Measurements from ENCODE around the gene CELF1.

Gene CELF1

DNA sequence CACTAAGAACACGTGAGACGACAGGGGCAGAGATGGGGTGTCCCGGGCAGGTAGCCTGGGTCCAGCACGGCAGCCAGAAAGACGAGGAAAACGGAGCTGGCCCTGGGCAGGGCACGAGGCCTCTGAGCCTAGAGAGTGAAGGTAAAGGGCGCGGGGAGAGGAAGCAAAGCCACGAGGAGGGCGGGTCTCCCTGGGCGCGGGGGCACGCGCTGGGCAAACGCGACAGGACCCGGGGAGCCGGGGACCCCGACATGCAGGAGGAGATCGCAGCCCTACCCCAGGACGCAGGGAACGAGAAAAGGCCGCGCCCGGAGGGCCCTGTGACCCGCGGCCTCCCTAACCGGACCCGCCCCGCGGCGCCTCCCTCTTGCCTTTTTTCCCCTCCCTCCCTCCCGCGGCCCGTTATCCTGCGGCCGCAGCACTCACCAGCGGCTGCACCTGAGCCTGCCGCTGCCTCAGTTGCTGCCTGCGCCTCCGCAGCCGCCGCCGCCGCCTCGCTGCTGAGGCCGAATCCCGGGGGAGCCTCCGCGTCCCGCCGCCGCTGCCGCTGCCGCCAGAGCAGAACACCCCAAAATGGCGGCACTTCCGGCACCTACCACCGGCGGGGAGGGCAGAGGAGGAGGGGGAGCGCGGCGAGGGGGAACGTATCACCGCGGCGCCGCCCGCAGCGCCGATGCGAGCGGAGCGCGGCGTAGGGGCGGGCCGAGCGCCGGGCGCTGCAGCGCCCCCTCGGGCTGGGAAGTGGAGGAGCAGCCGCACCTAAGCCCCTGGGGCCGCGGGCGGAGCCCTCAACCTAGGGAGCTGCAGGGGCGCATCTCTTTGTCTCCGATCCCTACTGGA lies at the start of gene CELF1:
TSS of gene CELF1 (minus strand) at position 567 of the 840 bp plus-strand sequence. CDS start 53,609 bp downstream, outside the sequence.
- peak; percentile 70 for DNase-seq

DNA sequence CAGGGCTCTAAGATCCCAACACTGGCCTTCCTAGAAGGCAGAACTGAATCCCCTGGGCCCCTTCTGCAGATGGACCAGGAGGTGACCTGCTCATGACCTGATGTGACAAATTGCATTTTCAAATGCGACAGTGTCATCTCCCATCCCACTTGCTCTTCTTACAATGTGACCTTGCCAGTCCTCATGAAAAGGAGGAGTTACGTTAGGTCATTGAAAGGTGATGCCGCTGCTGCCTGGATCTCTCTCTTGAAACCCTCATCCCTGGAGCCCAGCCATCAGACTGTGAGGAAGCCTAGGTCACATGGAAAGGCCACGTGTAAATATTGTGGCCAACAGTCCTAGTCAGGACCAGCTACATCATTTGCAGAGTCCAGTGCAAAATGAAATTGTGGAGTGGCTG lies 47.0 kb upstream of the CELF1 start:
- DNase-seq: no peak

DNA sequence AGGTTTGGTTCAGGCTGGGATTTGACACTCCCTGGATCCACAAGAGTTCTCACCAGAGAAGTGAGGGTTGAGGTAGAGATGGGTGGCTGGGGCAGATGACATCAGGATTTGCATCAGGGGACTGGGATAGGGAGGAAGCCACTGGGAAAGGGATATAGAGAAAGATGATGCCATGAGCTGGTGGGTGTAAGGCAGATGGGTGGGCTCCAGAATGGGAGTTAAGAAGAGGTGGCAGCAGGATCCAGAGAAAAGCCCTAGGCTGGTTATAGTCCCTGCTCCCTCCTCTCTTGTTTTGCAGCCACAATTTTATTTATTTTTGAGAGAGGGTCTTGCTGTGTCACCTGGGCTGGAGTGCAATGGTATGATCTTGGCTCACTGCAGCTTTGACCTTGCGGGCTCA lies 43.0 kb upstream of the CELF1 start:
- no peak for DNase-seq

DNA sequence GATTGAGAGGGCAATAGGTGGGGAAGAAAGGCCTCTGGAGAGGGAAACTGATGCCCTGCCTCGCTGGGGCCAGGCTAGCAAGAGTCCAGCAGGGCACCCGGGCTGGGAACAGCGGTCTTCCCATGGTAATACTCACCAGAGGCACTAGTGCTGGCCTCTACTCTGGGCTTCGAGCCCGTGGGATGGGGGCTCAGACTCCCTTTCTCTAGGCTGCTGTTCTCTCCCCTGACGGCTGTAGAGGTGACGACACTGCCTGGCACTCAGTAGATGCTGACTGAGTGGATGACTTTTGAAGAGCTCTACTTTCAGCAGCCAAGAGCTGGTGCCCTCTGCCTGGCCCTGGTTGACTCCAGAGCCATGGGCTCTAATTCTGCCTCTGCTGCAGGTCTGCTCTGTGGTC lies 42.1 kb upstream of the CELF1 start:
- DNase-seq: no peak

DNA sequence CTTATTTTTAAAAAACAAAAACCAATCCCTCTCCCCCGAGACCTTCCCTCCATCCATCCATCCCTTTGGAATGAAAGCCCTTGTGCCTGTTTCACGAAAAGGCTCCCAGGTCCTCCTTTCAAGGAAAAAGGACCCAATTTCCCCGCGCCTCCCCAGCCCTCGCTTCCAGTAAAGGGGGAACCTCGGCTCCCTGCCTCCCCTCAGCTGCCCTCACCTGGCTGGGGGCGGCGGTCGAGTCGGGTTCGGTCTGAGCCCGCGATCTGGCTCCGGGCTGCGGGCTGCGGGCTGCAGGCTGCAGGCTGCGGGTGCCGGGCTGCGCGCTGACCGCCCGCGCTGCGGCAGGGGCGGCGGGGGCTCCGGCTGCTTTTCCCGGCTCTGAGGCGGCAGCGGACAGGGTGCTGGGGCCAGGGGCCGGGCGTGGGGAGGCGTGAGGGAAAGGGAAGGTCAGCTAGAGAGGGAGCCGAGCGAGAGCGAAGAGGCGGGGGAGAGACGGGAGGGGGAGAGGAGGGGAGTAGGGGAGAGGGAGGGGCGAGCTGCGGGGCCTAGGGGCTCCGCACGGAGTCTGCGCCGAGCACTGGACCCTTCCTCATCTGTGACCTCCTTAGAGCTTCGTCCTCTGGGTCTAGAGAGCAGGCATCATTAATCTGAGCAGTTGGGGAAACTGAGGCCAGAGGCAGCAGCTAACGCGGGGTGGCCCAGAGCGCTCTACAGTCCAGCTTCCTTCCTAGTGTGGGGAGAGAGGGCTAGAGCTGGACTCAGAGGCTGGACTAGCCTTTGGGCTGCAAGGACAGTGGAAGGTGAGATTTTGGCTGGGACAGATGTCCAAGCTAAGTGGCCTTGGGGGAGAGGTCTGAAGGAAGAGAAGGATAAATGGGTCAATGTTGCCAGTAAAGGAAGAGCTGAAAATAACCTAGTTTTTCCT lies 41.3 kb upstream of the CELF1 start, which contains the start of gene C1QTNF4:
TSS of gene C1QTNF4 (minus strand) at position 478 of the 922 bp plus-strand sequence. CDS start 3,601 bp downstream, outside the sequence.
- DNase-seq: no peak

DNA sequence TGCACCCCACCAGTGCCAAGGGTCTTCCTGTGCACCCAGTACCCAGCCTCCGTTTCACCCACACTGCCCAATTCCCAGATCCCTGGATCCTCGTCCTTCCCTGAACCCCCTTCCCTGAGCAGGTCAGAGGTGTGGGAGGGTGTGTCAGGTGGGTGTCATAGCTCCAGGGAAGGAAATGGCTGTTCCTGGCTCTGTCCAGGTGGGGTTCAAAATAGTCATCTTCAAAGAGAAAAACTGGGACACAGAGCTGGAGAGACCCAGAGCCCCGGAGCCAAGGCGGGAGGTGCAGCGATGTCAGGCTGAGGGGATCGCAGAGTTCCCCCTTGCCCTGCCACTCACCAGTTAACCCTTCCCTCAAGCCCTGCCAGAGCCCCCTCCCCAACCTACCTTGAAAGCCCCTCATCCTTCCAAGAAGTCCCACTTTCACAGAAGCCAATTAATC lies 40.6 kb upstream of the CELF1 start:
- no peak for DNase-seq

DNA sequence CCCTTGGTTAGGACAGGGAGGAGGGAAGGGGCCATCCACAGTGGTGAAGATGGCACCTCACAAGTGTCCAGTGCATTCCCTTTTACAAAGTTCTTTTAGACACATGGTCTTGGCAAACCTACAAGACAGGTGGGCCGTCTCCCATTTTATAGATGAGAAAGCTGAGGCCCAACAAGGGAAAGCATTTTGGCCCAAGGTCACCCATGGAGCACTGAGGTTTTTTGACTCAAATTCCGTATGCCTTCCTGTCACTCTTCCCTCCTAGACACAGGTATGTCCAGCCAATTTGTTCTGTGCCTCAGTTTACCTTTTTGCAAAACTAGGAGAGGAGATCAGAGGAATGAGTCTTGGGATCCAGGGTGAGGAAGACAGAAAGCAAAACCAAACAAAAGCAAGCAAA lies 40.0 kb upstream of the CELF1 start:
- no peak for DNase-seq

DNA sequence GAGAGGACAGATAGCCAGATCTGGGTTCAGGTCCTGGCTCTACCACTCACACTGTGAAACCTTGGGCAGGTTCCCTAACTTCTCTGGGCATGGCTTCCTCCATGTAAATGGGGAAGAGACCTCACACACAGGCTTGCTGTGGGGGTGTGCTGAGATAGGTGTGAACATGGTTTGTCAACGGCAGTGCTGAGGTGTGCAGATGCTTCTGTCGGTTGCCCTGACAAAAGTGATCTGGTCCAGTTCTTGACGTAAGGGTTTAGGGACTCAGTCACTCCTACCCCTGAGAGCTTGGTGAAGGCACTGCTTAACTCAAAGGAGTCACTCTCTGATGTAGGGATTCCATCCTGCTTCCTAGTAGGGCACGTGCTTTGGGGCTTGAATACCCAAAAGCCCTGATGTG lies 39.3 kb upstream of the CELF1 start:
- no peak for DNase-seq

DNA sequence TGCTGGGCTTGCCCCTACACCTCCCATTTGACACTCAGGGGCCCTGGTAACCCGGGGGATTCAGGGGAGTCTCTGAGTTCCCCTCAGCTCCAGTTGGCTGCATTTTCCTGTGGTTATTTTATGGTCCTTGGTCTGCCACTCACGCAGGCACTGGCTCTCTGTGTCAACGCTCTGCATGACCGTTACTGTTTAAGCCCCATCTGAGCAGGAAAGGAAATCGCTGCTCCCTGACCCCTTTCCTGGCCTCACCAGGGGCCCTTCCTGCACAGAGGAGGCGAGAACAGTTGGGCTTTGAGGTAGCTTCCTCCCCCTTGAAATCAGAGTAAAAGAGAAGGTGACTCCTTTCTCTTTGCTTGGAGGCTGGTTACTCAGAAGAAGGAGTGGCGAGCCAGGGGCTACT lies 38.8 kb upstream of the CELF1 start:
- DNase-seq: no peak

DNA sequence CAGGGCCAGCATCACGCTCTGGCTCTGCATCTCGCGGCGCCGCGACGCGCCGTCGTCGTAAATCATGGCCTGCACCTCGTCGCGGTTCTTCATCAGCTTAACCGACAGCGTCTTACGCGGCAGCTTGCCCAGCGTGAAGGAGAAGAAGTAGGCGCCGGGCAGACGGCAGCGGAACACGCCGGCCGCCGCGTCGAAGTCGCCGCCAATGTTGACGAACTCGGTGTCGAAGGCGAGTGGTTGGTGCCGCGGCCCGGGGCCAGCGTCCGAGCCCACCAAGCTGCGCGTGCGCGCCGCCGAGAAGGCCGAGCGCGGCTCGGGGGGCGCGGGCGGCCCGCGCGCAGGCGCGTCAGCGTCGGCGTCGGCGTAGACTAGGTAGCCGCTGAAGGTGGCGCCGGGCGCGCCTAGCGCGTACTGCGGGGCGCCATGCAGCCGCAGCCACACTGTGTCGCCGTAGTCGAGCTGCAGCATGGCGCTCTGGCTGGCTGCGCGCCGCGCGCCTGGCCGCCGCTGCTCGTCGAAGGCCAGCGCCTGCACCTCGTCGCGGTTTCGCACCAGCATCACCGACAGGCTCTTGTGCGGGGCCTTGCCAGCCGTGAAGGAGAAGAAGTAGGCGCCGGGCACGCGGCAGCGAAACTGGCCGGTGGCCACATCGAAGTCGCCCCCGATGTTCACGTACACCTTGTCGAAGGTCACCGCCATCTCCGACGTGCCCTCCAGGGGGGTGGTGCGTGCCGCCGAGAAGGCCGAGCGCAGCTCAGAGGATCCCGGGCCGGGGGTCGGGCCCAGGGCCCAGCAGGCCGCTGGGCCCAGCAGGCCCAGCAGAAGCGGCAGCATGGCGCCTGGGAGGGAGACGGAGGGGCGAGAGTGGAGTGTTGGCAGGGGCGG lies 37.3 kb upstream of the CELF1 start:
- no peak for DNase-seq

DNA sequence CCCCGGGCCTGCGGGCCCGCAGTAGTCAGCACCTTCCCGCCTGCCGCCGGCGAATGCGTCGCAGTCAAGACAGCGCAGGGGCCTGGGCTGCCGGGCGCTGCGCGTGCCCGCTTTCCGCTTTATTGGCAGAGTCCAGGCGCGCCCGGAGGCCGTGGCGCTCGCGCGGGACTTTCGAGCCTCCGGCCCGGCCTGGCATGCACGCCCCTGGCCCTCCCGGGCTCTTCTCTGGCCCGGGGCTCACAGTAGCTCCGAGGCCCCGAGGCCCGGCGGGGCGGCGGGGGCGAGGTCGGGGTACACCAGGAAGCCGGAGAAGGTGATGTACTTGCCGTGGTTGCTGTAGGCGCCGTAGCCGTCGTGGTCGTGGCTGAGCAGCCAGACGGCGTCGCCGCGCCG lies 36.6 kb upstream of the CELF1 start:
- DNase-seq: no peak

DNA sequence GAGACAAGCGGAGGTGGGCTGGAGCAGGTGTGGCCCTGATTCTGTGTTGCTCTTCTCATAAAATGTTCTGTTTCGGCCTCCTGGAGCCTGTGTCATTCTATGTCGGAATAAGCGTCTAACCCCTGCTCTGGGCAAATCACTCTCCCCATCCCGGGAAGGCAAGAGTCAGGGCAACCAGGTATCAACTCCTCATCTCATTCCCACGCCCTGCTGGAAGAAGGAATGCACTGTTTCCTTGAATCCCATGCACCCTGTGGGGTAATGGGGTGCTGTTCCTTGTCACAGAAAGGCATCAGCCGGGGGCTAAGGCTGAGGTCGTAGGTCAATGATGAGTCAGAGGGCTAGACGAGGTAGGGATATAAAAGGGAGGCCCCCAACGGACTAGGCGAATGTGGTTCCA lies 36.2 kb upstream of the CELF1 start:
- DNase-seq: no peak

DNA sequence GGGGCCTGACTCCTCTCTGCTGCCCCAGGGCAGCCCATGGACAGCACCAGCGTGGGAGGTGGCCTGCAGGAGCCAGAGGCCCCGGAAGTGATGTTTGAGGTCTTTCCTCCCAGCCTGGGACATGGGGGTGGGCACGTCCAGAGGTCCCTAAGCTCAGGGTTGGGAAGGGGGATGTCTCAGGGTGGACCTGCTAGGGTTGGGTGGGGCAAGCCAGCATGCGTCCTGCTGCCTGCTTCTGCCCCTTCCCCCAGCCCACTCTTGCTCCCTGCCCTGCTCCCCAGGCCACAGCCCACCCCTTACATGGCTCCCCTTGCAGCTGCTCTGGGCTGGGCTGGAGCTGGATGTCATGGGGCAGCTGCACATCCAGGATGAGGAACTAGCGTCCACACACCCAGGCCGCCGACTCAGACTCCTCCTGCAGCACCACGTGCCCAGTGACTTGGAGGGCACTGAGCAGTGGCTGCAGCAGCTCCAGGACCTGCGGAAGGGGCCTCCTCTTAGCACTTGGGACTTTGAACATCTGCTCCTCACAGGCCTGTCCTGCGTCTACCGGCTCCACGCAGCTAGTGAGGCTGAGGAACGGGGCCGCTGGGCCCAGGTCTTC lies 34.9 kb upstream of the CELF1 start:
- no peak for DNase-seq

DNA sequence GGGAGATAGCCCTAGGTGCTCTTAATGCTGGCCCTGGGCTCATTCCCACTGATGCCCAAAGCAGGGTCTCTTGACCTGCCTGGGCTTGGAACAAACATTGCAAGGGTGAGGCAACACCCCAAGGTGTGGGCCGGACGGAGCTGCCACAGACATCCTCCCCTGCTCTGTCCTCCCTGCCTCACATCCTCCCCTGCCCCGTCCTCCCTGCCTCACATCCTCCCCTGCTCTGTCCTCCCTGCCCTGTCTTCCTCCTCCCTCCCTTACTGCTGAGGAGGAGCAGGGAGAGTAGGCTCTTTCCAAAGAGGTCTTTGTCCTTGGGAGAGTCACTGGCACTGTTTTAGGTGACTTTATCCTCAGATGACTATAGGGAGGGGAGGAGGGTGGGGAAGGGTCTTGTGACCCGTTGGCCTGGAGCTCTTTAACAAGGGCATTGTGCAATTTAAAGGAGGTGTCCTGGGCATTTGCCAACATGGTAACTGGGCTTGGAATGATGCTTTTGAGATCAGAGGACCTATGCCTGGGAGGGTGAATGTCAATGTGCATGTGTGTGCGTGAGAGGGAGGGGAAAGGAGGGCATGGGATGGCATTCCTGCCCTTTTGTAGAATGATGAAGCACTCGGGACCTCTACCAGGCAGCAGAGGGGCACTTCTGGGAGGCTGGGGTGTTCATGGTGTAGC lies 34.2 kb upstream of the CELF1 start:
- DNase-seq: no peak

DNA sequence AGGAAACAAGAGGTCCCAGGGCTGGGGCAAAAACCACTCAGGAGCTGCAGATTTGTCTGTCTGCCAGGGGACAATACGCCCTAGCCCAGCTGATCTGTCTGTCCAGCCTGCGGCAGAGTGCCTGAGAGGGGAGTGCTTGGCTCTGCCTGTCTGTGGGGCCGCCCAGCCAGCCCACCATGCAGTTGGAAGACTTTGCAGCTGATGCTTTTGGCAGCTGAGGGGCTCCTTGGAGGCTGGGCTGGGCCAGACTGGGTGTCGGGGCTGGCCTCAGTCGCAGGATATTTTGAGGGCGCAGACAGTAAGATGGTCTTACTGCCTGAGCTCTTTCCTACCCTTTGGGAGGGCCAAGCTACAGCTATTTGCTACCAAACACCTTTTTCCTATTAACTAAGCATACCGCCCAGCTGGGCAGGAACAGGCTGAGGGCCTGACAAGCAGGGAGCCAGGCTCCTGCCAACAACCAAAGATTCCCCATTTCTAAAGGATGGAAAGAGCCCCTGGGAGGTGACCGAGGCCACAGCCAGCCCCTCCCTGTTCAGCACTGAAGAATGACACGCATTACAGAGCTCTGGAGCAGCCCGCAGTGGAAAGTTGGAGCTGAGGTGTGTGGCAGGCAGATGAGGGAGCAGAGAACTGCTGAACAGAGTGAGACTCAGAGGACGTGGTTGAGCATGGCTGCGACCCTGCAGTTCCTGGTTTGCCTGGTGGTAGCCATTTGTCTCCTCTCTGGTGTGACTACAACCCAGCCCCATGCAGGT lies 33.3 kb upstream of the CELF1 start, which contains the start of gene FAM180B:
TSS of gene FAM180B (plus strand) at position 581 of the 758 bp plus-strand sequence. CDS start at position 672, 91 bp downstream.
- DNase-seq: no peak

DNA sequence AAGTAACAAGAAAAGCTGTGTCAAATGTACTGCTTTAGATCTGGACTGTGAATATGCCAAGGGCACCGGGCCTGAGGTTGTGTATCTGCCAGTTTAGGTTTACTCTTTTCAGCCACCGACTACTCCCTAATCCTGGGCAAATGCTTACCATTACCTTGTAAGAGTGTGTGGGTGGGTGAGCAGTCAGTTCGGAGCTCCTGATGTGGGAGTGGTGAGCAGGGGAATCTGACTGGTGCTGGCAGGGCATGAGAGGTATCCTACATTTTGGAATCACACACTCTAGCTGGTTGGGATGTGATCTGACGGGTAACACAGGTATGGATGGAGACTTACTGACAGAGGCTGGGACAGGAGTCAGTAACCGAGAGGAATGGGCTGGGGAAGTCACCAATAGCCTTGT lies 30.9 kb upstream of the CELF1 start:
- DNase-seq: no peak

DNA sequence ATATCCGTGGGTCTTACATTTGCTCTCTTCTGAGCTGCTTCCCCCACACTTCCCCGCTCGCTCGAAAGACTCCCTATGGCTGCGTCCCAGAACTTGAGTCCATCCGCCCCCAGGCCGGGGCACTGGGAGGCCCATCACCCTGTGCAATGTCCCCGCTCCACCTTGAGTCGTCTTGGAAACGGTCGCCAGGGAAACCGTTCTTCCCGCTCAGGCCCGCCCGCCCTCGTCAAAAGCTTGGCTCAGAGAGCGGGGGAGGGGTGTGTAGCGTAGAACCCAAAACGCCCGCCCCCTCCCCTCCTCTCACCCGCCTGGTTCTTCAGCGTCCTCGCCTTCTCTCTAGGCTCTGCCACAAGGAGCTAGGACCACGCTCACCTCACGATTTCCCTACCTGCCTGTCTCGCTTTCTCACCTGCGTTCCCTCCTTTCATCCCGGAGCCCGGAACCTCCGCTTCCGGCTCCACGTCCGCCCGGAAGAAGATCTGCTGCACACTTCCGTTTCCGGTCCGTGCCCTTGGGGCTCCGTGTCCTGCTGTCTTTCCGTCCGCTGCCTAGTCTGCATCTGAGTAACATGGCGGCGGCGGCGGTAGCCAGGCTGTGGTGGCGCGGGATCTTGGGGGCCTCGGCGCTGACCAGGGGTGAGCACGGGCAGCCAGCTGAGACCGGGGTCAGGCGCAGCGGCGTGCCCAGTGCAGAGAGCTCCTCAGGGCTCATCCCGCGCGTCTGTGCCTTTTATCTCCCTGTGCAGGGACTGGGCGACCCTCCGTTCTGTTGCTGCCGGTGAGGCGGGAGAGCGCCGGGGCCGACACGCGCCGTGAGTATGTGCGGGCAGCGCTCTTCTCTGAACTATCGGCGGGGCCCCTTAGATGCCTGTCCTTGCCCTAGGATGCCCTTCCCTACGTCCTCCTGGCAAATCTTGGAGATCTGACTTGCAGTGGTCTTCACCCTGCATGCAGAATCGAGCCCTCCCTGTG lies 25.9 kb upstream of the CELF1 start, which contains the start of the genes KBTBD4 and NDUFS3:
TSS of gene KBTBD4 (minus strand) at position 447 of the 971 bp plus-strand sequence. CDS start at position 428, 19 bp downstream.
TSS of gene NDUFS3 (plus strand) at position 551 of the 971 bp plus-strand sequence. CDS start at position 569, 18 bp downstream.
- peak; percentile 83 for DNase-seq

DNA sequence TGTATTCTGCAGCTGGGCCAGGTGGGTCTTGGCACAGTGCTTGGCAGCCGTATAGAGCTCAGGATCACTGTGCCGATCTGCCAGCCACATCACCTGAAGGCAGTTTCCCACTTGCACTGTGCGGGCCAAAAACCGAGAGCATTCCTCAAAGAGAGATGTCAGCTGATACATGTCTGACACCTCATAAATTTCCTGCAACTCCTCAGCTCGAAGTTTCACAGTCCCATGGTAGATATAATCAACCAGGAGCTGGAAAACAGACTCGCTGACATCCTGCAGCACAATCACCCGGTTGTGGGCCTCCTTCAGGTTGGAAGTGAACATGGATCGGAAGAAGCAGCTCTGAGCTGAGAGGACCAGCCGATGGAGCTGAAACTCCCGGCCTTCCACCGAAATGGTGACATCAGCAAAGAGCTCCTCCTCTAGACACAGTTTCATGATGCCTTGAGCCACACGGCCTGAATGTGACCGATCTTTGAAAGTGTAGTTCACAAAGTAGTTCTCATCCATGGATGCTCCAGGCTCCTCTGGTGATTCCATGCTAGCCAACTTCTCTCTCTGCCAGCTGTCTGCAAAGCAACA lies 24.6 kb upstream of the CELF1 start:
- DNase-seq: no peak

DNA sequence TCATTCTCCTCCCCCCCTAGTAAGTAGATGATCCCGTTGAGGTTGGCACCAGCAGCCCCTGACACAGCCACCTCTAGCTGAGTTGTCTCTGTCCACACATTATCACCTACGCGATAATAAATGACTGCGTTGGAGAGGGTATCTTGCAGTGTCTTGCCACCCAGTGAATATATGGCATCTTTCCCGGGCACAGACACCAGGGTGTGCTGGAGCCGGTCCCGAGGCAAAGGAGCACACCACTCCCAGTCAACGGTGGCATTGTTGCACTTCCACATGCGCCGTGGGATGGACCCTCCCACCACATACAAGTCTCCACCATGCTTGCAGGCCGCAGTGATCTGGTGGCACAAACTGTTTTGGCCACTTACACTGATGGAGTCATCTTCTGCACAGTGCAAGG lies 20.4 kb upstream of the CELF1 start:
- no peak for DNase-seq

Data from NCI-H1417 treated with DMSO at 0.1 percent for 48 hours (cell line).